HG03064 (cell line): ENCODE data around the gene TOMM6.
"Not testable (repeated sequence)": the region's sequence is repeated elsewhere in the genome, so short reads cannot be mapped to it uniquely, and the experiment has no call there.

Experiments
- ATAC-seq: cut with Tn5 transposase; IDR thresholded peaks from one replicate; pipeline ENCODE4 v1.9.1; 2021; ENCODE audit warnings: low read depth; ENCODE audit not compliant: unreplicated experiment

Gene TOMM6

GRCh38 chr6:41783106-41783780, 4.3 kb upstream of the TOMM6 start:
- no peak for ATAC-seq

DNA sequence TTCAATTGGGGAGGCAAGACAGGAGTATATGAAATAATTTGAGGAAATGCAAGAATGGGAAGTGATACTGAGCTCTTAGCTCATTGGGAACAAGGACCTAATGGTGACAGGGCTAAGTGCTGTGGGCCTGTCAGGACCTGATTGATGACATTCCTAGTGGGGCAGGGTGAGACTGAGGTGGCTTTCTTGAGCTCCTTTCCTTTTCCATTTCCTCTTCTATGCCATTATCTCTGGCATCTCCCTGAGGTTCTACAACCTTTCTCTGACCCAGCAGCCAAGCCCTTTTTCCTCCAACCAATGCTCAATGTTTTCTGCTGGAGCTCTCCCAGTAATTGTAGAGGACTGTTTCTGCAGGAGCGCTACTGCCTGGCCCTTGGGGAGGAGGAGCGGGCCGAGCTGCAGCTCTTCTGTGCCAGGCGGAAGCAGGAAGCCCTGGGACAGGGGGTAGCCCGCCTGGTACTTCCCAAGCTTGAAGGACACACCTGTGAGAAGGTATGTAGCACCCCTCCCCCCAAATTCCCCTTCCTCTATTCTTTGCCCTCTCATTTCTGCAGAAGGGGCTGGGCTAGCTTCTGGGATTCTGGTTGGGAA, 2.8 kb upstream of the TOMM6 start:
- no peak for ATAC-seq

DNA sequence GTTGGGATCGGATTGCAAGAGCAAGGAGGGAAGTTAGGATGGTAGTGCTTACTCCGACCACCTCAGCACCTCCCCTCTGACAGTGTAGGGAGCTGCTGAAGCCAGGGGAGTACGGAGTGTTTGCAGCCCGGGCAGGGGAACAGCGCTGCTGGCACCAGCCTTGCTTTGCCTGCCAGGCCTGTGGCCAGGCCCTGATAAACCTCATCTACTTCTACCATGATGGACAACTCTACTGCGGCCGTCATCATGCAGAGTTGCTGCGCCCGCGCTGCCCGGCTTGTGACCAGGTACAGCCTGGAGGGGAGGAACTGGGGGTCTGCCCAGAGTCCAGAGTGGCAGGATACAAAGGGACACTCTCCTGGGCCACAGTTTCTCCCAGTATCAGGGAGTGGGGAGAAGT, 2.2 kb upstream of the TOMM6 start:
- no peak for ATAC-seq

DNA sequence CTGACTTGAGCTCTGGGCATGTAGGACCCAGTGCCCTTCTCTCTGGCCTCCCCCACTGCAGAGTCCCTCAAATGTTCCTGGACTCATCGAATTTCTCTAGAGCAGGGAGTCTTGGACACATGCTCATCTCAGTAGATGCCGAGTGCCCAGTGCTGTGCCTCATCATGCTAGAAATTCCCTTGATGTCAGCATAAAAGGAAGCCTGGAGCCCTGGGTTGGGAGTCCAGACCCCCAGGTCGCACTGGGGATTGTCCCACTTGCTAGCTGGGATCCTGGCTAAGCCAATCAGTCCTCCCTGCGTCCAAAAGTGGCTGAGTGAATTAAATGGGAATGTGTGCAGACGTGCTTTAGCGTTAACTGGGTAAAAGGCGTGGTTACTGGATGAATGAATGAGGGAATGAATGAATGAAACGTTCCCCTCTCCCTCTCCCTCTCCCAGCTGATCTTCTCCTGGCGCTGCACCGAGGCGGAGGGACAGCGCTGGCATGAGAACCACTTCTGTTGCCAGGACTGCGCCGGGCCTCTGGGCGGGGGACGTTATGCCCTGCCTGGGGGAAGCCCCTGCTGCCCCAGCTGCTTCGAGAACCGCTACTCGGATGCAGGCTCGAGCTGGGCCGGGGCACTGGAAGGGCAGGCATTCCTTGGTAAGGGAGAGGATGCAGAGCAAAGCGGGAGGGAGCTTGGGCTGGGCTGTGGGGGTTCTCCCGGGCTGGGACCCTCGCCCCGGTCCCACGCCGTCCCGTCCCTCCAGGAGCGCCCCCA, 1.6 kb upstream of the TOMM6 start:
- no peak for ATAC-seq

DNA sequence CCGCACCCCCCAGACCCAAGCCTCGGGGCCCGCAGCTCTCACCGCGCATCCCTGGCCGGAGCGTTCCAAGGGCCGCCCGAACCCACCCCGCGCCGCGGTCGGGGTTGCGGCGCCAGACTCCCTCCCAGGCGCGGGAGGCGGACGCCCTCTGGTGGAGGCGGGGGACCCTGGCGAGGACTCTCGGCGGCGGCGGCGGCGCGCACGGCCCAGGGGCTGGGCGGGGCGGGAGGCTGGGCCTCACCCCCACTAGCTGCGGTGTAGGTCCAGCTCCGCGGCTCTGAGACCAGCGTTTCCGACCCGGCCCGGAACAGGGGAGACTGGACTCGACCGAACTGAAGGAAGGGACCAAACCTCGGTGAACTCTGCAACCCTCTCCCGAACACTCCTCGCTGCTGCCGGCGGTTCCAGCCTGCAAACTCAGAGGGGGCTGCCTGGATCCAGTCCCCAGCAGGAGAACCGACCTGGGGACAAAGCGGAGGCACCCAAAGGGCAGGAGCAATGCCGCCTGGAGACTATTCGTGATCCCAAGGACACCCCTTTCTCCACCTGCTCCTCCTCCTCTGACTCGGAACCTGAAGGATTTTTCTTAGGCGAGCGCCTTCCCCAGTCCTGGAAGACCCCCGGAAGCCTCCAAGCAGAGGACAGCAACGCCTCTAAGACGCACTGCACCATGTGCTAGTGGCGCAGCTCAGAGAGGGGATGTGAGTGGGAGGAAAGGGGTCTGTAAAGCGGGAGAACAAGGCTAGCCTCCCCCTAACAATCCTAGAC, 859 bp upstream of the TOMM6 start:
- ATAC-seq, result no peak

DNA sequence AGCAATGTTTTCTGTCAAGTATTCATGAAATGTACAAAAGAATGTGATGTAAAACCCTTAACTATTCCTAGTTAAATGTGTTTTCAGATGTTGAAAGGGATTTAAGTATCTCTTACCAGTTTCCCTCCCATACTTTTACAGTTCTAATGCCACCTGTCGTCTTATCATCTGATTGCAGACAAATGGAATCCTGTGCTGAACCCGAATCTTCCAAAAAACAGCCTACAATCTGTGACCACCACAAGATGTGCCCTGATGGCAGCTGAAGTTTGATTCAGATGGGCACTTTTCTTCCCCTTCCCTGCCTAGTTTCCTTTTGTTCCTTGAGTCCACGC, 1.9 kb downstream of the TOMM6 start:
- no peak for ATAC-seq

GRCh38 chr6:41790045-41790444, 2.6 kb downstream of the TOMM6 start:
- ATAC-seq, result no peak

DNA sequence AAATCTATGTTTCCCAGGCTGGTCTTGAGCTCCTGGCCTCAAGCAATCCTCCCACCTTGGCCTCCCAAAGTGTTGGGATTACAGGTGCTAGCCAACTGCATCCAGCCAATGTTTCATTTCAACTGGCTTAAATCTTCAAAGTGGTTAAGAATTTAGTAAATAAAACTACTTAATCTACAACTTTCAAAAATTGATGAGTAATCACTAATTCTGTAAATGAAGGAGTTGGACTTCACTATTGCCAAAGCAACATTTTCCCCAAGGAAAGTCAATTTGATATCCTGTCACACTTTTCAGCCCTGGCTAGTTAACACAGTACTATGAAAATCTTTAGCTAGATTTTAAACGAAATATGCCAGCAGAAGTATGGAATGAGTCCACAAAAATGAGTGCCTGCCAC, 3.8 kb downstream of the TOMM6 start:
- no peak for ATAC-seq

GRCh38 chr6:41791984-41792383, 4.5 kb downstream of the TOMM6 start:
- ATAC-seq, result no peak

DNA sequence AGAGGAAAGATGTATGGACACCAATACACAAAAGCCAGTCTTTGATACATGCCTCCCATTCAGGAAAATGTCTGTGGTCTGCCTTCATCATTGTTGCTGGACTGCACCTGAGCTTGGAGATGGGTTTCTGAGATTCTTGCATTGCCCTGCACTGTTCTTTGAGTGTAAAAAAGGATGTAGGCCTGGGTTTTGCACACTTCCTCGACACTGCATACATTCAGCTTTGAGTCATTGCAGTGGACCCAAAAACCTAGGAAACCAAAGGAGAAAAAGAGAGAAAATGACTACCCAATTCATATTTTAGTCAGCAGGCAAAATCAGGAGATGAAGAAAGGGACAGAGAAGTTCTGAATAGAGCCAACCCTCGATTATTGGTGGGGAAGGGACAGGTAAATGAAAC, 9.0 kb downstream of the TOMM6 start:
- ATAC-seq, result no peak

- ATAC-seq, result no peak
Observed at GRCh38 chr6:41798901-41799558, 11.5 kb downstream of the TOMM6 start.

- no peak for ATAC-seq
Observed at GRCh38 chr6:41799559-41799911, 12.0 kb downstream of the TOMM6 start.

DNA sequence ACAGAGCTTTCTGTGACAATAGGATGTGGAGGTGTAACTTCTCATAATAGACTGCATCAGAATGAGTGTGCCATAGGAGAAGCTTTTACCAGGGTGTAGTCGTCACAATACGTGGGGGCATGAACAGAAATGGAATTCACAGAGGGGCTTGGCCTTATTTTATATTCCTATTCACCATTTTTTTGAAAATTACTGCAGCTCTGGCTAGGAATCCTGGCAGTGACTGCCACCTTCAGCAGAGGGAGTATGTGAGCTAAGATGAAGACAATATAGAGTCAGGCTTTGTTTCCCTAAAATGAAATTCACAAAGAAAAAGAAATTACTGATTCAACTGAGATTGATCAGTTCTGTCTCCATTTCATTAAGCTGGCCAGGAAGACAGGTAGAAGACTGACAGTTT, 13.9 kb downstream of the TOMM6 start:
- no peak for ATAC-seq

- no peak for ATAC-seq
Observed at GRCh38 chr6:41805830-41806774, 18.6 kb downstream of the TOMM6 start.

GRCh38 chr6:41811095-41811494, 23.6 kb downstream of the TOMM6 start:
- ATAC-seq, result no peak

DNA sequence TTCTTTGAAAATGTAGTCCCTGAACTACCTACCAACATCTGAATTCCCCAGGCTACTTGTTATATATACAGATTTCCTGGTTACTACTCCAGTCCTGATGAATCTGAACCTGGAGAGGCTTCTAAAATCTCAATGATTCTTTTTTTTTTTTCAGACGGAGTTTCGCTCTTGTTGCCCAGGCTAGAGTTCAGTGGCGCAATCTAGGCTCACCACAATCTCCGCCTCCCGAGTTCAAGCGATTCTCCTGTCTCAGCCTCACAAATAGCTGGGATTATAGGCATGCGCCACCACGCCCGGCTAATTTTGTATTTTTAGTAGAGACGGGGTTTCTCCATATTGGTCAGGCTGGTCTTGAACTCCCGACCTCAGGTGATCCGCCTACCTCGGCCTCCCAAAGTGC, 24.5 kb downstream of the TOMM6 start:
- ATAC-seq, result not testable (repeated sequence)

- ATAC-seq, result no peak
Observed at GRCh38 chr6:41813469-41813868, 26.0 kb downstream of the TOMM6 start.

DNA sequence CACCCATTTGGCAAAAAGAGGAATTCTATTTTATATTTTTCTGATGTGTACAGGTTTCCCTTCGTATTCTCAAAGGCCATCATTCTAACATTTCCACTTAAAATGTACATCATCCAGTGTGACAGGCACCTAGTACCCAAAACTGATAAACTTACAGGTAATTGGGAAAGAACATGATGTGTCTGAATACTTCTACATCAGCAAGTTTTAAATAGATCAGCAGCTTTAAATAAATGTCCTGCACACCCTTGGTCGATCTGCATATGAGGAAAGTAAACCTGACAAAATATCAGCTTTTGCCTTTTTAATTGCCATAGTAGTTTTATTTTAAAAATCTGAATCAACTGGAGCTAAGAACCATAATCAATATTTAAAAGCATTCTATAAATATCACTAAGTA, 26.5 kb downstream of the TOMM6 start:
- ATAC-seq, result no peak

- ATAC-seq, result no peak
Observed at GRCh38 chr6:41814629-41815028, 27.1 kb downstream of the TOMM6 start.

- ATAC-seq, result no peak
Observed at GRCh38 chr6:41815587-41815986, 28.1 kb downstream of the TOMM6 start.
